H9 (cell line): ENCODE results near the gene GRM5. TPM values are rescaled to one million over a fixed set of nuclear protein-coding genes. Genes with fewer than 3 reads are reported as not detected.

Source experiments
- DNase-seq: peaks from one replicate; pipeline ENCODE4 v3.0.0-alpha.2; 2017
- H2AFZ ChIP-seq: one replicate; pipeline ENCODE4 v1.6.1; 2013; ENCODE audit warnings: mild to moderate bottlenecking, low read length, control low read depth, moderate library complexity
- H2AK5ac ChIP-seq: 2 replicates; pipeline ENCODE4 v1.6.1; 2013; ENCODE audit warnings: low read length, control low read depth, mixed read lengths; ENCODE audit not compliant: insufficient read length
- H2BK120ac ChIP-seq: one replicate; pipeline ENCODE4 v1.6.1; 2013; ENCODE audit warnings: low read depth, mild to moderate bottlenecking, low read length, control low read depth, inconsistent platforms; ENCODE audit not compliant: poor library complexity, severe bottlenecking
- H2BK12ac ChIP-seq: 2 replicates; pipeline ENCODE4 v1.6.1; 2013; ENCODE audit warnings: low read length, control low read depth, mixed read lengths, low read depth; ENCODE audit not compliant: insufficient read length
- H2BK15ac ChIP-seq: 2 replicates; pipeline ENCODE4 v1.6.1; 2013; ENCODE audit warnings: low read depth, low read length, control low read depth
- H2BK20ac ChIP-seq: one replicate; pipeline ENCODE4 v1.6.1; 2013; ENCODE audit warnings: low read depth, mild to moderate bottlenecking, low read length, control low read depth, inconsistent platforms; ENCODE audit not compliant: poor library complexity, severe bottlenecking
- H2BK5ac ChIP-seq: 2 replicates; pipeline ENCODE4 v1.6.1; 2013; ENCODE audit warnings: low read length, control low read depth, mixed read lengths; ENCODE audit not compliant: insufficient read length
- H3K14ac ChIP-seq: 2 replicates; pipeline ENCODE4 v1.6.1; 2013; ENCODE audit warnings: low read length, control low read depth; ENCODE audit not compliant: insufficient read depth
- H3K18ac ChIP-seq: 2 replicates; pipeline ENCODE4 v1.6.1; 2013; ENCODE audit warnings: low read depth, mild to moderate bottlenecking, mixed read lengths, low read length, control low read depth; ENCODE audit not compliant: insufficient read length
- H3K23ac ChIP-seq: 2 replicates; pipeline ENCODE4 v1.6.1; 2013; ENCODE audit warnings: low read length, control low read depth, mixed read lengths, low read depth; ENCODE audit not compliant: insufficient read length
- H3K23me2 ChIP-seq: 2 replicates; pipeline ENCODE4 v1.6.1; 2013; ENCODE audit warnings: low read depth, mild to moderate bottlenecking, mixed read lengths, low read length, control low read depth; ENCODE audit not compliant: insufficient read length, poor library complexity, severe bottlenecking
- H3K27ac ChIP-seq: 2 replicates; pipeline ENCODE4 v1.5.1; 2013; ENCODE audit warnings: low read length, control low read depth, mixed read lengths, low read depth; ENCODE audit not compliant: insufficient read length
- H3K27me3 ChIP-seq: 2 replicates; pipeline ENCODE4 v1.6.1; 2013; ENCODE audit warnings: low read length, control low read depth, inconsistent platforms; ENCODE audit not compliant: insufficient read depth
- H3K4ac ChIP-seq: 2 replicates; pipeline ENCODE4 v1.6.1; 2013; ENCODE audit warnings: low read depth, mild to moderate bottlenecking, control low read depth, inconsistent platforms, low read length, moderate library complexity
- H3K4me1 ChIP-seq: 2 replicates; pipeline ENCODE4 v1.6.1; 2013; ENCODE audit warnings: low read length, control low read depth, inconsistent platforms; ENCODE audit not compliant: insufficient read depth
- H3K4me2 ChIP-seq: 2 replicates; pipeline ENCODE4 v1.6.1; 2013; ENCODE audit warnings: low read length, control low read depth, mixed read lengths; ENCODE audit not compliant: insufficient read length, insufficient read depth
- H3K56ac ChIP-seq: 2 replicates; pipeline ENCODE4 v1.6.1; 2013; ENCODE audit warnings: low read depth, mild to moderate bottlenecking, mixed read lengths, low read length, control low read depth; ENCODE audit not compliant: insufficient read length
- H3K79me1 ChIP-seq: 2 replicates; pipeline ENCODE4 v1.6.1; 2013; ENCODE audit warnings: low read depth, mild to moderate bottlenecking, moderate library complexity, low read length, control low read depth, inconsistent platforms; ENCODE audit not compliant: insufficient read depth, poor library complexity, severe bottlenecking
- H3K79me2 ChIP-seq: 2 replicates; pipeline ENCODE4 v1.6.1; 2013; ENCODE audit warnings: low read length, control low read depth, inconsistent platforms; ENCODE audit not compliant: insufficient read depth
- H3K9ac ChIP-seq: 2 replicates; pipeline ENCODE4 v1.6.1; 2013; ENCODE audit warnings: low read length, control low read depth, mixed read lengths; ENCODE audit not compliant: insufficient read length; ENCODE audit errors: extremely low read depth
- H3K9me3 ChIP-seq: one replicate; pipeline ENCODE4 v1.6.1; 2013; ENCODE audit warnings: low read depth, low read length, inconsistent platforms; ENCODE audit not compliant: control insufficient read depth
- H3T11ph ChIP-seq: one replicate; pipeline ENCODE4 v1.6.1; 2013; ENCODE audit warnings: mild to moderate bottlenecking, low read length, control low read depth, inconsistent platforms
- H4K20me1 ChIP-seq: one replicate; pipeline ENCODE4 v1.6.1; 2013; ENCODE audit not compliant: control insufficient read depth, insufficient read length, insufficient read depth
- H4K5ac ChIP-seq: 2 replicates; pipeline ENCODE4 v1.6.1; 2013; ENCODE audit warnings: low read depth, mild to moderate bottlenecking, mixed read lengths, low read length, control low read depth; ENCODE audit not compliant: insufficient read length
- H4K8ac ChIP-seq: replicated peaks from 2 replicates; pipeline ENCODE4 v1.6.1; 2013; ENCODE audit warnings: low read length, control low read depth, mixed read lengths, low read depth; ENCODE audit not compliant: insufficient read length
- H4K91ac ChIP-seq: 2 replicates; pipeline ENCODE4 v1.6.1; 2013; ENCODE audit warnings: low read depth, mild to moderate bottlenecking, moderate library complexity, mixed read lengths, low read length, control low read depth; ENCODE audit not compliant: insufficient read length
- H3K27ac Mint-ChIP-seq, 3 experiments: 2 replicates in 2 of 3; 3 replicates in 1 of 3; pipeline ENCODE4 v1.8.0; 2020 to 2021; ENCODE audit warnings: mixed read lengths in 3 of 3, mild to moderate bottlenecking in 1 of 3, moderate library complexity in 1 of 3
- H3K27me3 Mint-ChIP-seq: 2 replicates; pipeline ENCODE4 v1.8.0; 2021; ENCODE audit warnings: low read depth, mild to moderate bottlenecking, moderate library complexity, mixed read lengths
- H3K36me3 Mint-ChIP-seq, 3 experiments: 2 replicates in 2 of 3; 3 replicates in 1 of 3; pipeline ENCODE4 v1.8.0; 2020 to 2021; ENCODE audit warnings: low read depth in 3 of 3, mixed read lengths in 3 of 3; ENCODE audit not compliant: insufficient read depth in 1 of 3
- H3K4me1 Mint-ChIP-seq, 2 experiments: 2 replicates each; pipeline ENCODE4 v1.8.0; 2020; ENCODE audit warnings: mixed read lengths in 2 of 2
- H3K4me3 Mint-ChIP-seq, 2 experiments: 2 replicates in 1 of 2; 3 replicates in 1 of 2; pipeline ENCODE4 v1.8.0; 2020 to 2021; ENCODE audit warnings: mild to moderate bottlenecking in 2 of 2, mixed read lengths in 2 of 2, moderate library complexity in 1 of 2
- H3K9me3 Mint-ChIP-seq, 2 experiments: 2 replicates in 1 of 2; 3 replicates in 1 of 2; pipeline ENCODE4 v1.8.0; 2020; ENCODE audit warnings: mild to moderate bottlenecking in 2 of 2, mixed read lengths in 2 of 2, moderate library complexity in 1 of 2
- WGBS: extraction: QIAGEN DNeasy Blood & Tissue Kit; methylation state at CpG from one replicate; pipeline ENCODE4 v1.1.7; 2013; ENCODE audit warnings: missing lambda C conversion rate, low lambda C conversion rate, mixed read lengths; ENCODE audit not compliant: insufficient read length; ENCODE audit errors: extremely low coverage; 5-methylcytosine and 5-hydroxymethylcytosine counted together
- total RNA-seq: library from RNA; stranded (reverse); gene quantifications from 2 replicates; pipeline ENCODE4 v1.2.1, GENCODE V29; 2021
- TF ChIP-seq, protein P1 (sequence below): fragments of 200-600 bp; sonication (generic); conservative IDR thresholded peaks from 3 replicates; pipeline ENCODE4 v1.8.0; 2021; ENCODE audit warnings: antibody characterized with exemption, mild to moderate bottlenecking

Gene GRM5
- total RNA-seq, 1 experiment from 2014 or later = not detected

- H2AFZ ChIP-seq = no peak overlapping the region
- H4K5ac ChIP-seq = no peak overlapping the region
- H3K56ac ChIP-seq = no peak overlapping the region
- no peak overlapping the region for H2BK15ac ChIP-seq
- no peak overlapping the region for H4K8ac ChIP-seq
- H3K27me3 Mint-ChIP-seq = no peaks in the 10 kb centered on the region
- no peaks in the 10 kb centered on the region for H3K79me2 ChIP-seq
- H4K20me1 ChIP-seq = no peaks in the 10 kb centered on the region
- no CpG with 5 or more reads among the region's 3 CpGs for WGBS
- H3K18ac ChIP-seq = no peak overlapping the region
- H3K9ac ChIP-seq = no peak overlapping the region
- no peak overlapping the region for H2AK5ac ChIP-seq
- no peak overlapping the region for H2BK120ac ChIP-seq
- H3K36me3 Mint-ChIP-seq = no peaks in the 10 kb centered on the region
- H3K23me2 ChIP-seq = no peaks in the 10 kb centered on the region
- no peak for DNase-seq
- H4K91ac ChIP-seq = no peak overlapping the region
- H3K27ac ChIP-seq = no peak overlapping the region
- H3K9me3 Mint-ChIP-seq = peaks cover 0 to 2% of the 10 kb centered on the region in 2 experiments; a peak in 2 of 5 replicates
- no peak overlapping the region for H2BK20ac ChIP-seq
- no peaks in the 10 kb centered on the region for H3K4me1 ChIP-seq
- no peaks in the 10 kb centered on the region for H3K79me1 ChIP-seq
- H3K4me3 Mint-ChIP-seq = no peak overlapping the region
- no peak overlapping the region for H3K23ac ChIP-seq
- no peak overlapping the region for H2BK12ac ChIP-seq
- H3K4me2 ChIP-seq = no peak overlapping the region
- no peak overlapping the region for H3K14ac ChIP-seq
- no peak overlapping the region for H3K4ac ChIP-seq
- no peaks in the 10 kb centered on the region for H3K27me3 ChIP-seq
- H3K9me3 ChIP-seq = no peaks in the 10 kb centered on the region
- peaks cover 2 to 3% of the 10 kb centered on the region in 2 experiments for H3K4me1 Mint-ChIP-seq
- TF ChIP-seq, protein P1, sequence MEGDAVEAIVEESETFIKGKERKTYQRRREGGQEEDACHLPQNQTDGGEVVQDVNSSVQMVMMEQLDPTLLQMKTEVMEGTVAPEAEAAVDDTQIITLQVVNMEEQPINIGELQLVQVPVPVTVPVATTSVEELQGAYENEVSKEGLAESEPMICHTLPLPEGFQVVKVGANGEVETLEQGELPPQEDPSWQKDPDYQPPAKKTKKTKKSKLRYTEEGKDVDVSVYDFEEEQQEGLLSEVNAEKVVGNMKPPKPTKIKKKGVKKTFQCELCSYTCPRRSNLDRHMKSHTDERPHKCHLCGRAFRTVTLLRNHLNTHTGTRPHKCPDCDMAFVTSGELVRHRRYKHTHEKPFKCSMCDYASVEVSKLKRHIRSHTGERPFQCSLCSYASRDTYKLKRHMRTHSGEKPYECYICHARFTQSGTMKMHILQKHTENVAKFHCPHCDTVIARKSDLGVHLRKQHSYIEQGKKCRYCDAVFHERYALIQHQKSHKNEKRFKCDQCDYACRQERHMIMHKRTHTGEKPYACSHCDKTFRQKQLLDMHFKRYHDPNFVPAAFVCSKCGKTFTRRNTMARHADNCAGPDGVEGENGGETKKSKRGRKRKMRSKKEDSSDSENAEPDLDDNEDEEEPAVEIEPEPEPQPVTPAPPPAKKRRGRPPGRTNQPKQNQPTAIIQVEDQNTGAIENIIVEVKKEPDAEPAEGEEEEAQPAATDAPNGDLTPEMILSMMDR = no peak
- H2BK5ac ChIP-seq = no peak overlapping the region
- H3K27ac Mint-ChIP-seq = no peak overlapping the region
- H3T11ph ChIP-seq = no peak overlapping the region
These were observed 409.5 kb downstream of the GRM5 start for GRCh38 chr11:88656283-88656682.
